ENCODE measurements around the gene NBEAL1.
"Not testable (repeated sequence)": the region's sequence is repeated elsewhere in the genome, so short reads cannot be mapped to it uniquely, and the experiment has no call there.

Gene NBEAL1

DNA sequence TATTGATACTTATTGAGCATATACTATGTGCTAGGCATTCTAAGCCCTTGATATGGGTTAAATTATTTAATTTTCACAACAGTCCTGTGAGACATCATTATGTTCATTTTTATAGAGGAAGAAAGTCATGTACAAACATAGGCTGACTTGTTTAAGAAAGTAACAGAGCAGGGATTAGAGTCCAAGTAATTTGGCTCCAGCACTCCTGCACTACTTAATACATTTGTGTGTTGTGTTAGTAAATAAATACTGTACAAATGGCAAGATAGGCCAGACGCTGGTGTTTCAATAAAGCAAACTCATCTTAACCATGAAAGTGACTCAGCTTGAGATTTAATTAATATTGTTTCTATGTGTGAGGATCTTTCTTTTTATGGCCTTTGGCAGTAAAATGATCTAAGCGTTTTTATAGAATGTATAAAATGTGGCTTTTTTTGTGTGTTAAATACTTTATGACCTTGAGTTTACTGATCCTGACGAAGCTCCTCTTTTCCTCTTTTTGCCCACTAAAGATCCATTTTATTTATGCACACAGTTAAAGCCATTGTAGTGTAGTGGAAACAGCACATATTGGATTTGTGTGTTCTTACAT lies 21.3 kb downstream of the NBEAL1 start:
- intact Hi-C loops (cut with DNase I): no loop called here
- no peak for DNase-seq

DNA sequence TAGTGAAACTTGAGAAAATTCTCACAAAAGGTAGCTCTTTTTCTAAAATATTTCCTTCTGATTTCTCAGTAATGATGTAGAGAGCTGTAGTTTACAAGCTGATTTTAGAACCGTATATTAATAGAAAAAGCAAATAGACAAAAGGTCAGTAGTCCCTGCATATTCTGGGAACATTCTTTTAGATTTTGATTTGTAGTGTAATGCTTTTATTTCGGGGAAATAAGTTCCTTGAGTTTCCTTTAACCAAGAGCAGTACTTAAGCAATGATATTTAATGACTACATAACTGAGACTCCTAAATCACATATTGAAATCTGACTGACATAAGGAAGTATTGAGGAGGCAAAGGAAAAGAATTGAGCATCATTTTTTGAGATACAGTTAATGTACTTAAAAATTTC lies 22.4 kb downstream of the NBEAL1 start:
- no peak for DNase-seq
- intact Hi-C loops (cut with DNase I): no loop called here

DNA sequence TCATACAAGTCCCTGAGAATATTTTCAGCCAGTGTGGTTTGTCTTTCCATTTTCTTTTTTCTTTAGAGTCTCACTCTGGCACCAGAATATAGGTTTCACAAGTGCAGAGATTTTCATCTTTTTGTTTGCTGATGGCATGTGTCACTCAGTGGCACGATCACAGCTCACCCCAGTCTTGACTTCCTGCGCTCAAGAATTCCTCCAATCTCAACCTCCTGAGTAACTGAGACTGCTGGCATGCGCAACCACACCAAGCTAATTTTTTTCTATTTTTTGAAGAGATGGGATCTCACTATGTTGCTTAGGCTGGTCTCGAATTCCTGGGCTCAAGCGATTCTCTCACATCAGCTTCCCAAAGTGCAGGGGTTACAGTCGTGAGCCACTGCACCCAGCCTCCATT lies 23.9 kb downstream of the NBEAL1 start:
- intact Hi-C loops (cut with DNase I): no loop called here
- no peak for DNase-seq

DNA sequence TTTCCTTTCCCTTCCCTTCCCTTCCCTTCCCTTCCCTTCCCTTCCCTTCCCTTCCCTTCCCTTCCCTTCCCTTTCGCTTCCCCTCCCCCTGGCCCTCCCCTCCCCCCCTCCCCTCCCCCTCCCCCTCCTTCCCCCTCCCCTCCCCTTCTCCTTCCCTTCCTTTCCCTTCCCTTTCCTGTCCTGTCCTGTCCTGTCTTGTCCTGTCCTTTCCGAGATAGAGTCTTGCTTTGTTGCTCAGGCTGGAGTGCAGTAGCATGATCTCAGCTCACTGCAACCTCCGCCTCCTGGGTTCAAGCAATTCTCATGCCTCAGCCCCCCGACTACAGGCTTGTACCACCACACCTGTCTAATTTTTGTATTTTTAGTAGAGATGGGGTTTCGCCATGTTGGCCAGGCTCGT lies 24.5 kb downstream of the NBEAL1 start:
- intact Hi-C loops (cut with DNase I): not testable (repeated sequence)

DNA sequence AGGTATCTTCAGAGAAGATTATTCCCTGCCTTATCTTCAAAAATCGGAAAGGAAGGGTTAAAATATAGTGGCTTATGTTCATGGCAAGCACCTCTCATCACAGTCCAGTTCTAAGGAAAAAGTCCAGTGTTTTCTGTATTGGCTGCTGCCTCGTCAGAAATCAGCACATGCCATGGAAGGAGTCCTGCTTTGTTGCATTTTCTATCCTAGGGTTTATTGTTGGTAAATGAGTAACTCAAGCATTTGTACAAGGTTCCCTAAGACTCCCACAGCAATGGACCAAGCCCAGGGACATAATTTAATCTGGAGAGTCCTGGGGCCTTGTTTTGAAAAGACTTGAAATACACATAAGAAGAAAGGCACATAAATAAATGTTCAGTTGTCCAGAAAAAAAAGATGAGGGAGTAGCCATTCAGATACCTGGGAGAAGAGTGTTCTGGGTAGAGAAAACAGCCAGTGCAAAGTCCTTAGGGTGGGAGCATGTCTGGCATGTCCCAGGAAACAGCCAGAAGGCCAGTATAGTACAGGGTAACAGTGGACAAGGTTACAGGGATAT lies 26.4 kb downstream of the NBEAL1 start:
- intact Hi-C loops (cut with DNase I): no loop called here
- DNase-seq: no peak

More for the DNA sequence above, 24.5 kb downstream of the NBEAL1 start:
- not testable (repeated sequence) for DNase-seq

DNA sequence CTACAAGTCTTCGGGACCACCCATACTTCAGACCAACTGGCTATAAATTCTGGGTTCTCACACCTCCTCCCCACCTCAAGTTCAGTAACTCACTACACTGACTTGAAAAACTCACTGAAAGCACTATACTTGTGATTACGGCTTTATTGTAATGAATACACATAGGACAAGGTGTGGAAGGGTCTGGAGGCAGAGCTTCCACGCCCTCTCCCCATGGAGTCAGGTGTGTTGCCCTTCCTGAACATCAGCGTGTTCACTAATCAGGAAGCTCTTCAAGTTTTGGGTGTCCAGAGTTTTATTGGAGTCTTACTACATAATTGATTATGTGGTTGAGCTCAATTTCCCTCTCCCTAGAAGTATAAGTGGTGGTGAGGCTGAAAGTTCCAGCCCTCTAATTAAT lies 27.5 kb downstream of the NBEAL1 start:
- intact Hi-C loops (cut with DNase I): no loop called here
- no peak for DNase-seq

DNA sequence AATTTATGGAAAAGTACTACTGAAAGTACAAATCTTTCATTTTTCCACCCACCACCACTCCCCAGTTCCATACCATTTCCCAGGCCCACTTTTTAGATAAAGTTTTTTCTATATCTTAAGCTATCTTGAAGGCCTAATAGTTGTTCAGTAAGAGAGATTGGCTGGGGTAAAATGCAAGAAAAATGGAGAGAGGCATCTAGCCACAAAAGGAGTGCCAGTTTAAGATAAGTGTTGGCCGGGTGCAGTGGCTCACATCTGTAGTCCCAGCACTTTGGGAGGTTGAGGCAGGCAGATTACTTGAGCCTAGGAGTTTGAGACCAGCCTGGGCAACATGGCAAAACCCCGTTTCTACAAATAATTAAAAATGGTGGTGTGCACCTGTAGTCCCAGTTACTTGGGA lies 28.6 kb downstream of the NBEAL1 start:
- DNase-seq: no peak
- intact Hi-C loops (cut with DNase I): no loop called here

DNA sequence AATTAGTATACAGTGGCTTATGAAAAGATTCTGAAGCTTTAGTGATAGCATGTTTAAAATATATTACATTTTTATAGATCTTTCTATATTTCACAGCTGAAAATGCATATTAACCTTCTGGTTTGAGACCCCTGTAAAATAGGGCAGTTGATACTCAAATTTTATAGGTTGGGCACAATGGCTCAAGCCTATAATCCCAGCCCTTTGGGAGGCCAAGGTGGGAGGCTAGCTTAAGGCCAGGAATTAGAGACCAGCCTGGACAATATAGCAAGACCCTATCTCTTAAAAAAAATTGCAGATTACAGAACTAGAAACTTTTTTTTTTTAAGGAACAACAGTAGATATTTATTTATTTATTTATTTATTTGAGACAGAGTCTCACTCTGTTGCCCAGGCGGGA lies 31.2 kb downstream of the NBEAL1 start:
- intact Hi-C loops (cut with DNase I): no loop called here
- no peak for DNase-seq

DNA sequence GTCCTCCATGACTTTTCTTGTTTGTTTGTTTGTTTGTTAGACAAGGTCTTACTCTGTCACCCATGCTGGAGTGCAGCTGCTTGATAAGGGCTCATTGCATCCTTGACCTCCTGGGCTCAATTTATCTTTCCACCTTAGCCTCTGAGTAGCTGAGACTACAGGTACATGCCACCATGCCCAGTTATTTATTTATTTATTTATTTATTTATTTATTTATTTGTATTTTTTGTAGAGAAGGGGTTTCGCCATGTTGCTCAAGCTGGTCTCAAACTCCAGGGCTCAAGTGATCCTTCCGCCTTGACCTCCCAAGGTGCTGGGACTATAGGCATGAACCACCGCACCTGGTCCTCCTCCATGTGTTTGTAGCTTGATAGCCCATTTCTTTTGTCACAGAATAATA lies 37.9 kb downstream of the NBEAL1 start:
- intact Hi-C loops (cut with DNase I): no loop called here
- no peak for DNase-seq

DNA sequence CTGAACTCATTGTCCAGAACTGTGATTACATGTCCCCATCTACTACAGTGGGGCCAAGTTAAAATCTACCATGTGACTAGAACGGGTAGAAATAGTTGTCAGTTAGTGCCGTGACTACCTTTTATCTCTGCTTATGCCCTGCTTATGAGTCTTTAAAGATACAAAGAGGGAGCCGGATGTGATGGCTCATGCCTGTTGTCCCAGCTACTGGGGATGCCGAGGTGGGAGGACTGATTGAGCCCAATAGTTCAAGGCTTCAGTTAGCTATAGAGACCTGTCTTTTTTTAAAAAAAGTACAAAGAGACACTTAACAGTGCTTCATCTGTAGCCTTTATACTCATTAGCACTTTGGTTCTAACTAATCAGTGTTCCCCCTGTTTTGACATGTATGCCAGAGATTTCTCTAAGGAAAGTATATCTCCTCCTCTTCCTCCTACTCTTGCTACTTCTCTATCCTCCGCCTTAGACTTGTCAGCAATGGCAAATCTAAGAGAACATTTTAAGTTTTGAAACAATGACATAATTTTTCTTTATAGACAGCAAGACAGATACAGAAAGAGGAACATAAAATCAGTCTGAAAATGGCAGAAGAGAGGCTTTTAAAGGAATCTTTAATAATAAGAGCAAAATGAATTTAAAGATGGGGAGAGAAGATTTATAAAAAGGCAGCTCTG lies 45.0 kb downstream of the NBEAL1 start:
- intact Hi-C loops (cut with DNase I): no loop called here
- peak in 23 of 42 donors; percentile 9 to 73 (median 33) for DNase-seq

DNA sequence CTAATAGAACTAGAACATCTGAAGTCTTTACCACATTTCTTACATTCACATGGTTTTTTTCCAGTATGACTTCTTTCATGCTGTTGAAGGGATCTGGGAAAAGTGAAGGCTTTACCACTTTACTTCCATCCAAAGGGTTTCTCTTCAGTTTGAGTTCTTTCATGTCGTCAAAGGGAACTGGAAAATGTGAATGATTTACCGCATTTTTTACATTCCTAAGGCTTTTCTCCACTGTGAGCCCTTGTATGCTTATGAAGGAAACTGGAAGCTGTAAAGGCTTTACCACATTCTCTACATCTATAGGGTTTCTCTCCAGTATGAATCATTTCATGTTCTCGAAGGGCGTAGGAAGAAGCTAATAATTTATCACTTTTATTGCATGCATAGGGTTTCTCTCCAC lies 46.7 kb downstream of the NBEAL1 start:
- DNase-seq: no peak
- intact Hi-C loops (cut with DNase I): no loop called here

DNA sequence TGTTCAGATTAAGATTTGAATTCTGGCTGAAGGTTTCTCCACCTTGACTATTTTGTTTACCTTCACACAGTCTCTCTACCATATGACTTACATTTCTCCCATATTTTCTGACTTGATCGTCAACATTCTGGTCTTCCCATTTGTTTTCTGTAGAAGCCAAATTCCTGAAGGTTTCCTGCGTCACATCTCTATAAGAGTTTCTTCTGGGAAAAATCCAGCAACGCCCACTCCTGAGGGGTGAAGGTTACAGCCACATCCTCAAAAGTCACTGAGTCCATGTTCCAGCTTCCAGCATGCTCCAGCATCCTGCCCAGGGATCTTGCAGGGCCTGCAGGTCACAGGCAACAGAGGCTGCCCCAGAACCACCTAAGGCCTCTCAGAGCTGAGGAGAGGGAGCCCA lies 47.5 kb downstream of the NBEAL1 start:
- no peak for DNase-seq
- intact Hi-C loops (cut with DNase I): no loop called here

DNA sequence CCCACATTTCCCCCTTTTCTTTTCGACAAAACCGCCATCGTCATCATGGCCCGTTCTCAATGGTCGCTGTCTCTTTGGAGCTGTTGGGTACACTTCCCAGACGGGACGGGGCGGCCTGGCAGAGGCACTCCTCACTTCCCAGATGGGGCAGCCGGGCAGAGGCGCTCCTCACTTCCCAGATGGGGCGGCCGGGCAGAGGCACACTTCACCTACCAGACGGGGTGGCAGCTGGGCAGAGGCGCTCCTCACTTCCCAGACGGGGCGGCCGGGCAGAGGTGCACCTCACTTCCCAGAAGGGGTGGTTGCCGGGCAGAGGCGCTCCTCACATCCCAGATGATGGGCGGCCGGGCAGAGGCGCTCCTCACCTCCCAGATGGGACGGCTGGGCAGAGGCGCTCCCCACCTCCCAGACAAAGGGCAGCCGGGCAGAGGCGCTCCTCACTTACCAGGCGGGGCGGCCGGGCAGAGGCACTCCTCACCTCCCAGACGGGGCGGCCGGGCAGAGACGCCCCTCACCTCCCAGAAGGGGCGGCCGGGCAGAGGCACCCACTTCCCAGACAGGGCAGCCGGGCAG lies 51.9 kb downstream of the NBEAL1 start:
- intact Hi-C loops (cut with DNase I); DNase-seq: not testable (repeated sequence)

DNA sequence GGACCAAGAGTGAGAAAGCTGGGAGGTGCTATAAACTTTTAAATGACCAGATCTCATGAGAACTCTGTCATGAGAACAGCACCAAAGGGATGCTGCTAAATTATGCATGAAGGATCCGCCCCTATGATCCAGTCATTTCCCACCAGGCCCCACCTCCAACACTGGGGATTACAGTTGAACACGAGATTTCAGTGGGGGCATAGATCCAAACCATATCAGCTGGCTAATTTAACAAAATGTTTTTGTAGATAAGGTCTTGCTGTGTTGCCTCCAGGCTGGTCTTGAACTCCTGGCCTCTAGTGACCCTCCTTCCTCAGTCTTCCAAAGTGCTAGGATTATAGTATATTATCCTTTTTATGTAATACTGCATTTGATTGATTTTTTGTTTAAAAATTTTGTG lies 56.0 kb downstream of the NBEAL1 start:
- DNase-seq: no peak
- intact Hi-C loops (cut with DNase I): no loop called here

DNA sequence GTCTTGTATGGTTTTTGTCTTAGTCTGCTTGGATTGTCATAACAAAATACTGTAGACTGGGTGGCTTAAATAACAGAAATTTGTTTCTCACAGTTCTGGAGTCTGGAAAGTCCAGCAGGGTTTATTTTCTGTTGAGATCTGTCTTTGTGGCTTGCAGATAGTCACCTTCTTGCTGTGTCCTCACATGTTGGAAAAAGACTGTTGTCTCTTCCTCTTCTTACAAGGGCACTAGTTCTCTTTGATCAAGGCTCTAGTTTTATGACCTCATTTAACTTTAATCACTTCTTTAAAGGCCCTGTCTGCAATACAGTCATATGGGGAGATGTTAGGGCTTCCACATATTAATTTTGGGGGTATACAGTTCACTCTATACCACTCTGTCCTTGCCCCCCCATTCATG lies 56.5 kb downstream of the NBEAL1 start:
- intact Hi-C loops (cut with DNase I): no loop called here
- no peak for DNase-seq

DNA sequence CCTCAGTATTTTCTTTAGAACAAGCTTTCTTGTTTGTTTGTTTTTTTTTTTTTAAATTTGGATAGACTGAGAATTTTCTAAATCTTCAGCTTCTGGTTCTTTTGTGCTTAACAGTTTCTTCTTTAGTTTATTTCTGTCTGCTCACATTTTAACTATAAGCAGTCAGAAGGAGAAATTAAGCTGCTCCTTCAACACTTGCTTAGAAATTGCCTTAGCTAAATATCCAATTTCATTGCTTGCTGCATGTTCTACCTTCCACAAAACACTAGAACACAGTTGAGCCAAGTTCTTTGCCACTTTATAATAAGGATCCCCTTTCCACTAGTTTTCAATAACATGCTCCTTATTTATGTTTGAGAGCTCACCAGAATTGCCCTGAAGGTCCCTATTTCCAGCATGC lies 57.7 kb downstream of the NBEAL1 start:
- DNase-seq: no peak
- intact Hi-C loops (cut with DNase I): no loop called here

DNA sequence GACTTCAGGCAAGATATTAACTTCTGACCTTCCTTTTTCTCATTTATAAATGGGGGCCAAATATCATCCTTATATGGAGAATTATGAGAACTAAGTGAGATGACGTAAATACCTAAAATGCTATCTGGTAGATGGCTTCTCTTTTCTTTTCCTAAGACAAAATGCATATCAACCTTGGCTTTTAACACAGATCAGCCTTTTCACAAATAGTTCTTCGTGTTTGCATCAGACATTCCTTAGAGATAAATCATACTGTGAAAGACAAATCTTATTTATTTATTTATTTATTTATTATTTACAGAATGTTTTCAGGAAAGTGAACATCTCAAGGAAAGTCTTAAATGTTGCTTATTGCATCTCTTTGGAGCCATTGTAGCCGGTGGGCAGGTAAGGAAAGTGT lies 62.8 kb downstream of the NBEAL1 start:
- no peak for DNase-seq
- intact Hi-C loops (cut with DNase I): no loop called here

DNA sequence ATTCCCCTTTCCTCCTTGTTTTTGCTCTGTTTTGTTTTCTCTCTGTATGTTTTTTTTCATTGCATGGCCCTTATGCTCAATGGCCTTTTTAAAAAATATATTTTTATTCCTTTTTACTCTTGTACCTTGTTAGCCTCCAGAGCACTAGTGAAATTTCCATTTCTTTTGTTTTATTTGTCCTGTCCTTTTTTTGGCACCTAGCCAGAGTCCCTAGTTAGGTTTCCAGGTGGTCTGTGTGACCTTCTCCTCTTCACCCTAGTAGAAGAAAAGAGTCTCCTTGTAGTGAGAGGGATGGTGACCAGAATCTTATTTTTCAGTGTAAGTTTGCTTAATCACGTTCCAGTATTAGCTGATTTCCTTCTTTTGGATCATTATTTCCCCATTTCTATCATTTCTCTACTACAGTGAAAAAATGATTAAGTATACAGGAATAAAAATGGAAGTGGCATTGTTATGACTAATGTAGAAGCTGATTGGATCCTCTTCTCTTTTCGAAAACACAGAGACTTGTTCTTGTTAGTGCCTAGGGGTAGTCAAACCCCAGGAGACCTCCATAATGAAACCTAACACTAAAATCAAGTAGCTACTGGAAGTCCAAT lies 65.9 kb downstream of the NBEAL1 start:
- intact Hi-C loops (cut with DNase I): no loop called here
- no peak for DNase-seq

DNA sequence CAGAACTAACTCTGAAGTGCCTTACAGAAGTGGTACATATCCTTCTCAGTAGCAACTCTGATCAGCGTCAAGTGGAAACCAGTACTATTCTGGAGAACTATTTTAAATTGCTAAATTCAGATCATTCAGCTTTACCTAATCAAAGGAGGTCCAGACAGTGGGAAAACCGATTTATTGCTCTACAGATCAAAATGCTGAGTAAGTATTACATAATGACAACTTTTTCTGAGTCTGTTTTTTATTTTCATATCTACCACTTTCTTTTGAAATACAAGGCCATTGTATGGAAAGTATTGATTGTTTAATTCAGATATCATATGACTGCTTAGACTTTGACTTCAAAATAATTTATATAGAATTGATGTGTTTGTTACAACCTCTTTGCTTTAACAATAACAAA lies 68.7 kb downstream of the NBEAL1 start:
- DNase-seq: no peak
- intact Hi-C loops (cut with DNase I): no loop called here

DNA sequence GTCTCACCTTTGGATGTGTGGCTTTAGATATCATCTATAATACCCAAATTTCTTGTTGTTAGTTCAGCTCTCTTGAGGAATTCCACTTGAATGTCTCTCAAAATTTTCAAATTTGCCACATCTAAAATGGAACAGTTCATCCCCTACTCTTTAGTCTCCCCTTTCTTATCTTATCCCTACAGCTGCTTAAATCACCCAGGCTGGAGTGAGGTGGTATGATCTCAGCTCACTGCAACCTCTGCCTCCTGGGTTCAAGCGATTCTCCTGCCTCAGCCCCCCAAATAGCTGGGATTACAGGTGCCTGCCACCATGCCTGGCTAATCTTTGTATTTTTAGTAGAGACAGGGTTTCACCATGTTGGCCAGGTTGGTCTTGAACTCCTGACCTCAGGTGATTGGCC lies 71.7 kb downstream of the NBEAL1 start:
- DNase-seq; intact Hi-C loops (cut with DNase I): not testable (repeated sequence)

All from head of caudate nucleus (tissue), 42 donors.